Spleen (tissue), 11 donors: ENCODE measurements around the gene PA2G4. TPM values are rescaled to one million over a fixed set of nuclear protein-coding genes. Genes with fewer than 3 reads are reported as not detected.

Experiments used
- DNase-seq: peaks from one replicate; pipeline ENCODE4 v3.0.0-alpha.2; 2020
- H3K27ac ChIP-seq, 8 donors: fragments of 200-600 bp; sonication (generic) in 7 of 8; 1 replicate in 4 of 8; 2 replicates in 4 of 8; pipeline versions ENCODE4 v1.5.0 to v1.8.0; 2016 to 2021; ENCODE audit warnings: inconsistent platforms in 4 of 8, mild to moderate bottlenecking in 4 of 8, moderate library complexity in 1 of 8
- H3K27me3 ChIP-seq, 7 donors: fragments of 200-600 bp; sonication (generic) in 6 of 7; replicated peaks in 1 of 7; 1 replicate in 4 of 7; 2 replicates in 3 of 7; pipeline versions ENCODE4 v1.5.0 to v1.8.0; 2016 to 2021; ENCODE audit warnings: inconsistent platforms in 3 of 7, mild to moderate bottlenecking in 1 of 7
- H3K36me3 ChIP-seq, 6 donors: fragments of 200-600 bp; sonication (generic) in 5 of 6; 1 replicate in 4 of 6; 2 replicates in 2 of 6; pipeline versions ENCODE4 v1.5.0 to v1.8.0; 2016 to 2021; ENCODE audit warnings: inconsistent platforms in 2 of 6
- H3K4me1 ChIP-seq, 6 donors: fragments of 200-600 bp; sonication (generic) in 5 of 6; 1 replicate in 3 of 6; 2 replicates in 3 of 6; pipeline versions ENCODE4 v1.5.0 to v1.8.0; 2016 to 2021; ENCODE audit warnings: inconsistent platforms in 3 of 6
- H3K4me3 ChIP-seq, 8 donors: fragments of 200-600 bp; sonication (generic) in 7 of 8; 1 replicate in 4 of 8; 2 replicates in 4 of 8; pipeline versions ENCODE4 v1.5.0 to v1.8.0; 2016 to 2021; ENCODE audit warnings: inconsistent platforms in 4 of 8, mild to moderate bottlenecking in 4 of 8, moderate library complexity in 2 of 8
- H3K9me3 ChIP-seq, 8 donors: fragments of 200-600 bp; sonication (generic) in 7 of 8; 1 replicate in 4 of 8; 2 replicates in 4 of 8; pipeline versions ENCODE4 v1.5.0 to v1.8.0; 2016 to 2021; ENCODE audit warnings: inconsistent platforms in 4 of 8
- CTCF ChIP-seq, 11 experiments: fragments of 200-600 bp in 7 of 11; fragments of 450-650 bp in 4 of 11; sonication (generic) in 4 of 11; IDR thresholded peaks in 8 of 11; conservative IDR thresholded peaks in 3 of 11; 1 replicate in 7 of 11; 2 replicates in 4 of 11; pipeline versions ENCODE4 v1.4.0 to v1.8.0; 2016 to 2021; ENCODE audit warnings: antibody characterized with exemption in 11 of 11, inconsistent platforms in 4 of 11, mild to moderate bottlenecking in 1 of 11
- POLR2A ChIP-seq, 3 donors: fragments of 450-650 bp; IDR thresholded peaks; one replicate each; pipeline ENCODE4 v1.5.1; 2017; ENCODE audit warnings: antibody characterized with exemption in 3 of 3, mild to moderate bottlenecking in 1 of 3
- POLR2AphosphoS5 ChIP-seq, 3 donors: sonication (generic); formaldehyde crosslinking; IDR thresholded peaks; one replicate each; pipeline ENCODE4 v1.5.1; 2017; ENCODE audit warnings: antibody characterized with exemption in 3 of 3
- WGBS, 5 donors: extraction: QIAGEN DNeasy Blood & Tissue Kit in 3 of 5; methylation state at CpG; one replicate each; pipeline versions ENCODE4 v1.1.5 to v1.1.7; 2013 to 2018; 5-methylcytosine and 5-hydroxymethylcytosine counted together
- intact Hi-C: fragments of 100-400 bp; cut with DNase I; formaldehyde crosslinking; loops from one replicate; pipeline ENCODE4 v1.15.0; 2023; ENCODE audit warnings: low total_unique reads
- polyA plus RNA-seq, 3 donors: library from polyadenylated mRNA; stranded (reverse); fragments of 200-250 nt; gene quantifications; one replicate each; pipeline ENCODE4 v1.2.1, GENCODE V29; 2013
- total RNA-seq, 7 donors: library from RNA; depleted of rRNA in 3 of 7; stranded (reverse); fragments of >200 nt in 3 of 7; fragmentation: NEBNext Ultra II Directional in 4 of 7; extraction: Animal tissue kit (Norgen Biotek cat#: 25700) in 4 of 7; gene quantifications; one replicate each; pipeline versions ENCODE4 v1.1.0 to v1.2.1, GENCODE V29; 2016 to 2021
- donor health status: healthy with polysubstance abuse.
- donor health status: DM: no; HTN: no; CAD: no; lungs with moderate emphysema.
- donor health status: DM: no; HTN: no; CAD: no.
- donor health status: Bipolar disorder and iron deficiency.
- donor health status: healthy.
- donor health status: DM: no; HTN: no; CAD: no.
- donor health status: DM: yes; HTN: yes; CAD: no.

PA2G4 gene
- total and polyA plus RNA-seq, 10 donors = 52.8 to 92.8 (median 73.4) TPM

DNA sequence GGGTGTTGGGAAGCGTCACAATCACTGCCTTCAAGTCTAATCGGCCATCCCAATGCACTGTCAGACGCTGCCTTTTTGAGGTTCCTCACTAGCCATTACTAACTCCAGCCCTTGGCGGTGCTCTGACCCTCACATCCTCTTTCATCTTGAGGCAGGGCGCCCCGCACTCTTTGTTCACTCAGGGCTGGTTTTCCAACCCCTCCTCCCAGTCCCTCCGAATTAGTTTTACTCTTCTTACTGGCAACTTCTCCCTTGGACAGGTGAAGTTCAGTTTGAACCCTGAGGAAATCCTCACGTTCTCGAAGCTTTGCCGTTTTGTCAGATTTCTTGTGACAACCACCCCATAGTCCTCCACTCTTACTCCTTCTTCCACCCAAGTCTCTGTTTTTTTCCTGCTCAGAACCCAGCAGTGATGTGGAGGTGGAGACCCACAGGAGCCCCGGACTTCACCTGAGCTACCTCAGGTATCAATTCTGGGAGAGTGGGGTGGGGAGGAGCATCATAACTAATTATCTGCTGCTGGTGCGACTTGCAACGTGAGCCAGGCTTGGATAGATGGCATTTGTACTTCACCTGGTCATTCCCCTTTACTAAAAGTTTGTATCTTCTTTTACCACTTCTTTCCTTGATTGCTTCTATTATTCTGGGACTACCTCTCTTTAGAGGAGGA is 14.5 kb downstream of the PA2G4 start:
- peak overlapping the region; percentile 54 to 80 (median 70) for H3K4me3 ChIP-seq
- DNase-seq = no peak

DNA sequence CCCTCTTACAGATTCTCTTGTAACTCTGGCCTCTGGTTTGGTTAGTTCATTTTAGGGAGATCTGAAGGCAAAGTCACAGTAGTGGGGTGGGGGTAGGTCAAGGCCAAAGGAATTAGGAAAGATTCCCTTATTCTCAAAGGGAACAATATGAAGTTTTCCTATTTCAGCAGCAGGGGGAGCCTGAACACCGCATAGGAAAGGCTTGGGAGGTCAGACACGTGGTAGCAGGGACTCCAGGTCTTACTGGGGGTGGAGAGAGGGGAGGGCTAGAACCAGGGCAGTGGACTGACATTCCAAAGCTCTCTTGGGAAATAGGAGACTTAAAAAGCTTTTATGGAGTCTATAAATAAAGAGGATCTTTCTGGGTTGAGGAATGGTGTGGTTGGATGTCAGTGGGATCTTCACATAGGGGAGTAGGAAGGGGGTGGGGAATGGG is 15.0 kb downstream of the PA2G4 start:
- intact Hi-C loops = no loop called here
- WGBS, 5 donors = 0 to 1% (median 0%) methylated on average over 2 of the region's 2 CpGs
- DNase-seq = no peak
- Histone ChIP-seq H3K4me1 (peaks cover 15 to 83% (median 46%) of the 10 kb centered on the region in 6 donors), H3K36me3 (peaks cover 0 to 37% (median 20%) of the 10 kb centered on the region in 6 donors), H3K27ac (peak overlapping the region; percentile 53 to 98 (median 94)), H3K27me3 (no peaks in the 10 kb centered on the region), H3K9me3 (no peaks in the 10 kb centered on the region), H3K4me3 (peak overlapping the region in 5 of 8 donors; percentile 67 to 80 (median 72))
- peak; percentile 57 to 92 (median 78) for TF ChIP-seq CTCF (IDR thresholded peaks at IDR 0.05 in 8 of 11, conservative IDR thresholded peaks at IDR 0.05 in 3 of 11)
- no peak for TF ChIP-seq POLR2A (IDR thresholded peaks at IDR 0.05)
- peak in 1 of 3 donors; percentile 61 for TF ChIP-seq POLR2AphosphoS5 (IDR thresholded peaks at IDR 0.05)

More for the DNA sequence above, 14.5 kb downstream of the PA2G4 start:
- peak overlapping the region; percentile 83 to 98 (median 94) for H3K27ac ChIP-seq
- TF ChIP-seq POLR2A (IDR thresholded peaks at IDR 0.05) = no peak
- peaks cover 15 to 77% (median 43%) of the 10 kb centered on the region in 6 donors for H3K4me1 ChIP-seq
- 6 to 10% (median 8%) methylated on average over 13 of the region's 13 CpGs for WGBS, 5 donors
- H3K36me3 ChIP-seq = peaks cover 0 to 43% (median 20%) of the 10 kb centered on the region in 6 donors
- no peaks in the 10 kb centered on the region for H3K27me3 ChIP-seq
- intact Hi-C loops = no loop called here
- H3K9me3 ChIP-seq = no peaks in the 10 kb centered on the region

- no peak for TF ChIP-seq POLR2AphosphoS5 (IDR thresholded peaks at IDR 0.05)
- TF ChIP-seq POLR2A (IDR thresholded peaks at IDR 0.05) = no peak
- no peak for TF ChIP-seq CTCF (IDR thresholded peaks at IDR 0.05 in 8 of 11, conservative IDR thresholded peaks at IDR 0.05 in 3 of 11)
- WGBS, 5 donors = 89 to 96% (median 94%) methylated on average over 17 of the region's 17 CpGs
- intact Hi-C loops = no loop called here
- DNase-seq = no peak
- Histone ChIP-seq H3K4me1 (peaks cover 16 to 89% (median 52%) of the 10 kb centered on the region in 6 donors), H3K27me3 (no peaks in the 10 kb centered on the region), H3K9me3 (no peaks in the 10 kb centered on the region), H3K4me3 (no peak overlapping the region), H3K36me3 (peaks cover 0 to 37% (median 20%) of the 10 kb centered on the region in 6 donors), H3K27ac (peak overlapping the region in 5 of 8 donors; percentile 53 to 98 (median 98))
Measured at GRCh38 chr12:56120158-56120846, 15.9 kb downstream of the PA2G4 start.

GRCh38 chr12:56121204-56121870 is 17.0 kb downstream of the PA2G4 start:
- intact Hi-C loops = no loop called here

More at GRCh38 chr12:56121204-56121870, 17.0 kb downstream of the PA2G4 start:
- Histone ChIP-seq H3K27me3 (no peaks in the 10 kb centered on the region), H3K9me3 (no peaks in the 10 kb centered on the region), H3K36me3 (peaks cover 0 to 37% (median 20%) of the 10 kb centered on the region in 6 donors), H3K4me1 (peaks cover 27 to 95% (median 58%) of the 10 kb centered on the region in 6 donors), H3K27ac (peak overlapping the region in 2 of 8 donors; percentile 12 to 39), H3K4me3 (no peak overlapping the region)
- TF ChIP-seq POLR2AphosphoS5 (IDR thresholded peaks at IDR 0.05) (no peak), POLR2A (IDR thresholded peaks at IDR 0.05) (no peak), CTCF (IDR thresholded peaks at IDR 0.05 in 8 of 11, conservative IDR thresholded peaks at IDR 0.05 in 3 of 11) (no peak)
- no peak for DNase-seq
- WGBS, 5 donors = 86 to 91% (median 86%) methylated on average over 8 to 11 of the region's 11 CpGs
